Panc1 (cell line): Measurements from ENCODE around the gene ZNF91. TPM values are rescaled to one million over a fixed set of nuclear protein-coding genes. Genes with fewer than 3 reads are reported as not detected.

ENCODE experiments used
- ATAC-seq: fragments of 200-7000 bp; cut with Tn5 transposase; 2 replicates; pipeline ENCODE4 v1.9.1; 2020; ENCODE audit warnings: mild to moderate bottlenecking, moderate library complexity
- BruUV-seq: library from RNA; stranded (reverse); fragments of 400-500 nt; replicated peaks from 2 replicates; lab custom pipeline; 2021; lab: Mats Ljungman, UMichigan
- CTCF ChIA-PET: fragments of 300-600 bp; sonication (Branson Sonifier 250); formaldehyde crosslinking; loops from one replicate; lab custom pipeline; 2022; ENCODE audit warnings: antibody characterized with exemption; lab: Charles Lee
- POLR2A ChIA-PET: fragments of 300-600 bp; sonication (Branson Sonifier 250); formaldehyde crosslinking; loops from one replicate; lab custom pipeline; 2022; ENCODE audit warnings: antibody characterized with exemption; lab: Charles Lee
- DNase-seq: peaks from one replicate; pipeline ENCODE4 v3.0.0-alpha.2; 2010; ENCODE audit warnings: low read depth, low spot score
- H3K27ac ChIP-seq: 2 replicates; pipeline ENCODE4 v1.5.1; 2011; ENCODE audit warnings: mild to moderate bottlenecking, low read length, inconsistent platforms
- H3K27me3 ChIP-seq: fragments of 200-500 bp; sonication (Bioruptor generic); 2 replicates; pipeline ENCODE4 v1.6.0; 2014; ENCODE audit warnings: low read length, inconsistent platforms; ENCODE audit not compliant: control insufficient read depth, insufficient read depth
- H3K36me3 ChIP-seq: fragments of 200-500 bp; sonication (Bioruptor generic); 2 replicates; pipeline ENCODE4 v1.5.1; 2014; ENCODE audit warnings: inconsistent platforms, mild to moderate bottlenecking, low read length, moderate library complexity; ENCODE audit not compliant: control insufficient read depth, insufficient read depth
- H3K4me1 ChIP-seq: 2 replicates; pipeline ENCODE4 v1.5.1; 2011; ENCODE audit warnings: inconsistent platforms, mild to moderate bottlenecking, low read length, moderate library complexity; ENCODE audit not compliant: control insufficient read depth, insufficient read depth
- H3K4me3 ChIP-seq, 2 experiments: 2 replicates each; pipeline ENCODE4 v1.5.1; 2011 to 2012; ENCODE audit warnings: low read depth in 2 of 2, low read length in 2 of 2, mild to moderate bottlenecking in 2 of 2, inconsistent platforms in 1 of 2, moderate library complexity in 1 of 2
- H3K9me3 ChIP-seq: fragments of 200-500 bp; sonication (Bioruptor generic); 2 replicates; pipeline ENCODE4 v1.5.1; 2014; ENCODE audit warnings: low read depth, mild to moderate bottlenecking, inconsistent platforms, low read length, moderate library complexity; ENCODE audit not compliant: control insufficient read depth, insufficient read depth
- POLR2AphosphoS5 ChIP-seq: IDR thresholded peaks from 2 replicates; pipeline ENCODE4 v1.6.1; 2012; ENCODE audit warnings: mild to moderate bottlenecking, low read depth, low read length, moderate library complexity
- REST ChIP-seq, 2 experiments: IDR thresholded peaks; 2 replicates each; pipeline ENCODE4 v1.6.1; 2011 to 2012; ENCODE audit warnings: low read depth in 2 of 2, control low read depth in 1 of 2, low read length in 1 of 2, mild to moderate bottlenecking in 1 of 2, moderate library complexity in 1 of 2; ENCODE audit not compliant: insufficient read depth in 1 of 2
- SIN3A ChIP-seq: IDR thresholded peaks from 2 replicates; pipeline ENCODE4 v1.6.1; 2012; ENCODE audit warnings: low read depth, mild to moderate bottlenecking, low read length, moderate library complexity, borderline replicate concordance; ENCODE audit not compliant: insufficient read depth
- TCF7L2 ChIP-seq: IDR thresholded peaks from 2 replicates; pipeline ENCODE4 v1.6.1; 2011; ENCODE audit warnings: mild to moderate bottlenecking, low read depth, low read length, inconsistent platforms
- in situ Hi-C: cut with HindIII; loops from 2 replicates; pipeline ENCODE4 v1.10.0; 2016; ENCODE audit warnings: low sequenced_read_pairs, low pct_unique_long_range_greater_than_20kb
- intact Hi-C: fragments of 100-400 bp; cut with micrococcal nuclease; formaldehyde crosslinking; loops from one replicate; pipeline ENCODE4 v1.10.0; 2022; ENCODE audit not compliant: unreplicated experiment
- total RNA-seq: library from RNA; stranded (reverse); gene quantifications from one replicate; pipeline ENCODE4 v1.2.1, GENCODE V29; 2021; ENCODE audit not compliant: unreplicated experiment

The ZNF91 gene
- total RNA-seq, 1 experiment from 2014 or later = 20.6 TPM

- ATAC-seq (peak; percentile 97), DNase-seq (no peak)
- no peak for TF ChIP-seq REST (IDR thresholded peaks at IDR 0.05; ENCODE audit: insufficient read depth in 1 of 2, low read depth in 2 of 2, low read length in 1 of 2)
- peak; percentile 93 for TF ChIP-seq SIN3A
- no peak for TF ChIP-seq TCF7L2
- no peak for TF ChIP-seq POLR2AphosphoS5
- POLR2A ChIA-PET = interaction anchor here (0.6 to 0.7 kb wide), 3 partner anchors 11 to 618 kb away, joined by 4 to 7 read pairs (median 5); no protein-coding TSS in a partner anchor
- 0 out of 2 replicates have a peak, but pooled peaks cover 5% of the 10 kb centered on the region for H3K4me1 ChIP-seq
- in situ Hi-C loops = no loop called here
- CTCF ChIA-PET = no interaction called here
- peak overlapping the region; percentile 74 for H3K27ac ChIP-seq
- H3K27me3 ChIP-seq = no peaks in the 10 kb centered on the region
- peak overlapping the region; percentile 66 to 88 for H3K4me3 ChIP-seq
- H3K36me3 ChIP-seq = no peaks in the 10 kb centered on the region
- BruUV-seq = no TSS peak
- intact Hi-C loops = no loop called here
- H3K9me3 ChIP-seq = no peaks in the 10 kb centered on the region
Observed at GRCh38 chr19:23415561-23416191, 20.4 kb upstream of the ZNF91 start.

- in situ Hi-C loops = no loop called here
- DNase-seq (no peak), ATAC-seq (peak; percentile 22; the same call in 1 of the 2 replicates)
- H3K27me3 ChIP-seq = no peaks in the 10 kb centered on the region
- H3K9me3 ChIP-seq = no peaks in the 10 kb centered on the region
- ChIA-PET POLR2A (interaction anchor here (0.6 to 0.7 kb wide), 4 partner anchors 11 to 347 kb away, joined by 3 to 7 read pairs (median 4); no protein-coding TSS in a partner anchor), CTCF (no interaction called here)
- BruUV-seq = no TSS peak
- intact Hi-C loops = no loop called here
- H3K4me1 ChIP-seq = 0 out of 2 replicates have a peak, but pooled peaks cover 5% of the 10 kb centered on the region
- TF ChIP-seq POLR2AphosphoS5 (no peak), REST (IDR thresholded peaks at IDR 0.05; ENCODE audit: insufficient read depth in 1 of 2, low read depth in 2 of 2, low read length in 1 of 2) (no peak), TCF7L2 (no peak), SIN3A (no peak)
- no peaks in the 10 kb centered on the region for H3K36me3 ChIP-seq
- H3K27ac ChIP-seq = peak overlapping the region; percentile 74
- H3K4me3 ChIP-seq = peak overlapping the region; percentile 66 to 88
Observed at GRCh38 chr19:23415034-23415433, 19.8 kb upstream of the ZNF91 start.
